HL-60 (cell line): ENCODE data around the gene MINDY3.

Experiments used
- DNase-seq, 2 experiments: peaks; one replicate each; pipeline ENCODE4 v3.0.0-alpha.2; 2010 to 2020; ENCODE audit warnings: low read depth in 1 of 2, low spot score in 1 of 2
- H3K27ac ChIP-seq: fragments of 250-450 bp; sonication (Bioruptor Pico); replicated peaks from 2 replicates; pipeline ENCODE4 v1.5.1; 2020; ENCODE audit warnings: mild to moderate bottlenecking, moderate library complexity
- H3K27me3 ChIP-seq: fragments of 250-450 bp; sonication (Bioruptor Pico); 2 replicates; pipeline ENCODE4 v1.5.1; 2021; ENCODE audit warnings: mild to moderate bottlenecking, moderate library complexity; ENCODE audit not compliant: insufficient read depth, poor library complexity, severe bottlenecking
- H3K4me3 ChIP-seq: replicated peaks from 2 replicates; pipeline ENCODE4 v1.5.1; 2011; ENCODE audit warnings: mild to moderate bottlenecking, control low read depth, low read length; ENCODE audit not compliant: insufficient read depth
- GABPA ChIP-seq: IDR thresholded peaks from 2 replicates; pipeline ENCODE4 v1.6.1; 2012; ENCODE audit warnings: low read depth
- POLR2AphosphoS5 ChIP-seq: IDR thresholded peaks from 2 replicates; pipeline ENCODE4 v1.6.1; 2012; ENCODE audit warnings: low read depth
- SPI1 ChIP-seq: IDR thresholded peaks from 2 replicates; pipeline ENCODE4 v1.6.1; 2012; ENCODE audit warnings: low read depth, mild to moderate bottlenecking, borderline replicate concordance
- TF ChIP-seq, protein P1 (sequence below): IDR thresholded peaks from 2 replicates; pipeline ENCODE4 v1.6.1; 2012; ENCODE audit warnings: low read depth; ENCODE audit not compliant: insufficient replicate concordance
- TF ChIP-seq, protein P2 (sequence below): IDR thresholded peaks from one replicate; pipeline ENCODE4 v1.5.1; 2011; ENCODE audit warnings: low read length, control low read depth, inconsistent platforms; ENCODE audit not compliant: insufficient read depth

MINDY3 gene

DNA sequence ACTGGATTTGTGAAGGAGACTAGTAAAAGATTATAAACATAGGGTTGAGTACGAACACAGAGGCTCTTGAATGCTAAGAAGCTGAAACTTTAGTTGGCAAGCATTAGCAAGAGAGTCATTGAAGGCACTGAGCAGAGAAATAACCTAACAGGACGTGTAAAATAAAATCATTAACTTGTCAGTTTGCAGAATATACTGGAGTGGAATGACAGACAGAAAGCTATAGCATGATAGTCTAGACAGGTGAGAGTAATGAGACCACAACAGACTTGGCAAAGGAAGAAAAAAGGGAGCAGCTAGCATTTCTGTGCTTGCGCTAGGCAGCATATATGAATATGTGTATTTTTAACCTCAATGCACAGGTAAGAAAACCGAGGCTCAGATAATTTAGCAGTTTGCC is 30.8 kb downstream of the MINDY3 start:
- no peak for TF ChIP-seq GABPA
- TF ChIP-seq POLR2AphosphoS5 = no peak
- TF ChIP-seq SPI1 = no peak
- TF ChIP-seq, protein P1, sequence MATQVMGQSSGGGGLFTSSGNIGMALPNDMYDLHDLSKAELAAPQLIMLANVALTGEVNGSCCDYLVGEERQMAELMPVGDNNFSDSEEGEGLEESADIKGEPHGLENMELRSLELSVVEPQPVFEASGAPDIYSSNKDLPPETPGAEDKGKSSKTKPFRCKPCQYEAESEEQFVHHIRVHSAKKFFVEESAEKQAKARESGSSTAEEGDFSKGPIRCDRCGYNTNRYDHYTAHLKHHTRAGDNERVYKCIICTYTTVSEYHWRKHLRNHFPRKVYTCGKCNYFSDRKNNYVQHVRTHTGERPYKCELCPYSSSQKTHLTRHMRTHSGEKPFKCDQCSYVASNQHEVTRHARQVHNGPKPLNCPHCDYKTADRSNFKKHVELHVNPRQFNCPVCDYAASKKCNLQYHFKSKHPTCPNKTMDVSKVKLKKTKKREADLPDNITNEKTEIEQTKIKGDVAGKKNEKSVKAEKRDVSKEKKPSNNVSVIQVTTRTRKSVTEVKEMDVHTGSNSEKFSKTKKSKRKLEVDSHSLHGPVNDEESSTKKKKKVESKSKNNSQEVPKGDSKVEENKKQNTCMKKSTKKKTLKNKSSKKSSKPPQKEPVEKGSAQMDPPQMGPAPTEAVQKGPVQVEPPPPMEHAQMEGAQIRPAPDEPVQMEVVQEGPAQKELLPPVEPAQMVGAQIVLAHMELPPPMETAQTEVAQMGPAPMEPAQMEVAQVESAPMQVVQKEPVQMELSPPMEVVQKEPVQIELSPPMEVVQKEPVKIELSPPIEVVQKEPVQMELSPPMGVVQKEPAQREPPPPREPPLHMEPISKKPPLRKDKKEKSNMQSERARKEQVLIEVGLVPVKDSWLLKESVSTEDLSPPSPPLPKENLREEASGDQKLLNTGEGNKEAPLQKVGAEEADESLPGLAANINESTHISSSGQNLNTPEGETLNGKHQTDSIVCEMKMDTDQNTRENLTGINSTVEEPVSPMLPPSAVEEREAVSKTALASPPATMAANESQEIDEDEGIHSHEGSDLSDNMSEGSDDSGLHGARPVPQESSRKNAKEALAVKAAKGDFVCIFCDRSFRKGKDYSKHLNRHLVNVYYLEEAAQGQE = no peak
- TF ChIP-seq, protein P2, sequence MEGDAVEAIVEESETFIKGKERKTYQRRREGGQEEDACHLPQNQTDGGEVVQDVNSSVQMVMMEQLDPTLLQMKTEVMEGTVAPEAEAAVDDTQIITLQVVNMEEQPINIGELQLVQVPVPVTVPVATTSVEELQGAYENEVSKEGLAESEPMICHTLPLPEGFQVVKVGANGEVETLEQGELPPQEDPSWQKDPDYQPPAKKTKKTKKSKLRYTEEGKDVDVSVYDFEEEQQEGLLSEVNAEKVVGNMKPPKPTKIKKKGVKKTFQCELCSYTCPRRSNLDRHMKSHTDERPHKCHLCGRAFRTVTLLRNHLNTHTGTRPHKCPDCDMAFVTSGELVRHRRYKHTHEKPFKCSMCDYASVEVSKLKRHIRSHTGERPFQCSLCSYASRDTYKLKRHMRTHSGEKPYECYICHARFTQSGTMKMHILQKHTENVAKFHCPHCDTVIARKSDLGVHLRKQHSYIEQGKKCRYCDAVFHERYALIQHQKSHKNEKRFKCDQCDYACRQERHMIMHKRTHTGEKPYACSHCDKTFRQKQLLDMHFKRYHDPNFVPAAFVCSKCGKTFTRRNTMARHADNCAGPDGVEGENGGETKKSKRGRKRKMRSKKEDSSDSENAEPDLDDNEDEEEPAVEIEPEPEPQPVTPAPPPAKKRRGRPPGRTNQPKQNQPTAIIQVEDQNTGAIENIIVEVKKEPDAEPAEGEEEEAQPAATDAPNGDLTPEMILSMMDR = no peak
- Histone ChIP-seq H3K27ac (no peak overlapping the region), H3K27me3 (no peaks in the 10 kb centered on the region), H3K4me3 (no peak overlapping the region)
- DNase-seq = no peak

DNA sequence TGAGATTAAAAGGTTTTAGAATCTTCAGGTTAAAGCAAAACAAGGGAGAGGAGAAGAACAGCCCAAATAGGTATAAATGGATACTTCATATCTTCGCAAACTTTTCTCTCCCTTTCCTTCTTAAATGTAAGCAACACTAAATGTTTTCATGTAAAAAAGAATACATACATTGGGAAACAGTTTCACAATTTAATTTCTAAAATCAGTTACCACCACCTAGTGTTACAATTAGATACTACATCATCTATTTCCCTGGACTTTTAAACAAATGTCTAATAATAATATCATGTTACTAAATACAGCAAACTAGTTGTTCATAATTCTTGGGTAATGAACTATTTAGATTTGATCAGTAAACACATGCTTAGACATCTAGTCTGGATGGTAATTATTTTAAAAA is 35.8 kb downstream of the MINDY3 start:
- DNase-seq = no peak
- no peak overlapping the region for H3K4me3 ChIP-seq
- TF ChIP-seq, protein P2 = no peak
- TF ChIP-seq GABPA (no peak), POLR2AphosphoS5 (no peak), SPI1 (no peak)
- TF ChIP-seq, protein P1 = no peak
- no peaks in the 10 kb centered on the region for H3K27me3 ChIP-seq
- no peak overlapping the region for H3K27ac ChIP-seq

DNA sequence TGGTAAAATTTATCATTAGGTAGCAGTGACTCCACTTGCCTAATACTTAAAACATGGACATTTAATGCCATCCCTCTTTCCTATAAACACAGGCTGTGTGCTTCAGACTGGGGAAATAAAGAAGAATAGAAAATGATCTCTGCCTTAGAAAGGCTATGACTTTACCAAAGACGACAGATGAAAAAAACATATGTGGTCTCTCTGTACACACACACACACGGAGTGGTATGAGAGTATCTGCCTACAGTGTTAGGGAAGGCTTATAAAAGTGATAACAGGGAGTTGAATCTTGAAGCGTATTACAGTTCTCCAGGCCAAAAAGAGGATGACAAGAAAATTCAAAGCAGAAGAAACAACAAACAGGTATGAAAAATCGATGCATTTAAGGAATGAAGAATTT is 38.2 kb downstream of the MINDY3 start:
- Histone ChIP-seq H3K27ac (no peak overlapping the region), H3K4me3 (no peak overlapping the region), H3K27me3 (no peaks in the 10 kb centered on the region)
- no peak for DNase-seq
- TF ChIP-seq SPI1 (no peak), POLR2AphosphoS5 (no peak), GABPA (no peak)
- TF ChIP-seq, protein P2 = no peak
- TF ChIP-seq, protein P1 = no peak
